T-helper 1 cell treated with Interleukin-12 subunit alpha and Interleukin-12 subunit beta and Interleukin-4 antibody, amounts not matched to agents 30 ng/mL and 1 ng/mL, for 36 hours (primary cell): ENCODE measurements around the gene H2BK1. TPM values are rescaled to one million over a fixed set of nuclear protein-coding genes. Genes with fewer than 3 reads are reported as not detected.

Experiments
- intact Hi-C: fragments of 100-400 bp; cut with micrococcal nuclease; formaldehyde crosslinking; loops from one replicate; pipeline ENCODE4 v1.15.1; 2024
- total RNA-seq: library from RNA; stranded (reverse); gene quantifications from 2 replicates; pipeline ENCODE4 v1.2.3, GENCODE V29; 2022

H2BK1 gene
- total RNA-seq, 1 donor from 2014 or later, result 0.66 TPM

DNA sequence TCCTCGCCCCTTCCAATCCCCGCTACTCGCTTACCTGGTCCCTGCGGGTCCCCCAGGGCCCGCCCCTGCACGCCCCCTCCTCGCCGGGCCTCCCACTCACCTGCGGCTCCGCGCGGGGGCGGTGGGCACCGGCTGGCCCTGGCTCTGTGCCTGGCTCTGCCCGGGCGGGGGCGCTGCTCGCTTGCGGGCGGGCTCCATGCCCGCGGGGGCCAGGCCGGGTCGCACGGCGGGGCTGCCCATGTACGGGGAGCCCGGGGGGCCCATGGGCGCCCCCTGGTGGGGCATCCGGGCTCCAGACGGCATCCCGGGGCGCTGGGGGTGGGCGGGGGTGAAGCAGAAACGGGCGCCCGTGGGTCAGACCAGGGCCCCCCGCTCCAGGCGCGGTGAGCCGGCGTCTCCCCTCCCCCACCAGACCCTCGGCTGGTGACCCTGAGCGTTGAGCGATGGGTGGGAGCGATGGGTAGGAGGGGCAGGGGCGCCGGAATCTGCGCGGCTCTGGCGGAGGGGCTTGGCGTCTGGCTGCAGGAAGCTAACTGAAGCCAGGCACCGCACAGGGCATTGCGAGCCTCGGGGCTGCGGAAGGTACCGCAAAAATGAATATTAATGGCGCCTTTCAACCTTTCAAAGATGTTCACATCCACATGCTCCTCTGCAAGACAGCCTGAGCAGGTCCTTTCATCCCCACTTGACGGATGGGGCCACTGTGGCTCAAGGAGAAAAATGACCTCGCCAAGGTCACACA, 35.2 kb upstream of the H2BK1 start:
- intact Hi-C loops, result loop anchor here (1.0 to 2.0 kb wide), 3 partner anchors 32 to 273 kb away; partner anchors contain the start of gene RHEB

DNA sequence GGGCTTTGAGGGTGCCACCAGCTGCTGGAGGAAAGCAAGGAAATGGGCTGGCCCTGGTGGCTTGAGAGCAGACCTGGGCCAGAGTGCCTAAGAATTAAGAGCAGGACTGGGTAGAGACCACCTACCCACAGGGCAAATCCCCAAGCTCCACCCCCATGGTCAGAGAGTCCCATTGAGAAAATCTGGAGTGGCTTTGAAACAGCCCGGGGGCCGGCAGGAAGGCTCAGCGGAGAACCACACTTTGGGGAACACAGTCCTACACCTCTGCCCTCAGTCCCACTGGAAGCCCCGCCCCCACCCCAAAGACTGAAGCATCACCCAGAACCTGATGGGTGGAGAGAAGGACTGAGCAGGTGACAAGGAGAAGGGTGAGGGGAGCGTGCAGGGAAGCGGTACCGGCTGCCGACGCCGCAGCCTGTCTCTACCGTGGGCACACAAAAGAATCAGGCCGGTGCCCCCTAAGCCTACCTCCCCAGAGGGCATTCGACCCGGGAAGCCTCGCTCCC, 34.6 kb upstream of the H2BK1 start:
- intact Hi-C loops, result loop anchor here (1.0 to 2.0 kb wide), 10 partner anchors 13 to 274 kb away; partner anchors contain the start of genes ABCF2, CHPF2 and RHEB

DNA sequence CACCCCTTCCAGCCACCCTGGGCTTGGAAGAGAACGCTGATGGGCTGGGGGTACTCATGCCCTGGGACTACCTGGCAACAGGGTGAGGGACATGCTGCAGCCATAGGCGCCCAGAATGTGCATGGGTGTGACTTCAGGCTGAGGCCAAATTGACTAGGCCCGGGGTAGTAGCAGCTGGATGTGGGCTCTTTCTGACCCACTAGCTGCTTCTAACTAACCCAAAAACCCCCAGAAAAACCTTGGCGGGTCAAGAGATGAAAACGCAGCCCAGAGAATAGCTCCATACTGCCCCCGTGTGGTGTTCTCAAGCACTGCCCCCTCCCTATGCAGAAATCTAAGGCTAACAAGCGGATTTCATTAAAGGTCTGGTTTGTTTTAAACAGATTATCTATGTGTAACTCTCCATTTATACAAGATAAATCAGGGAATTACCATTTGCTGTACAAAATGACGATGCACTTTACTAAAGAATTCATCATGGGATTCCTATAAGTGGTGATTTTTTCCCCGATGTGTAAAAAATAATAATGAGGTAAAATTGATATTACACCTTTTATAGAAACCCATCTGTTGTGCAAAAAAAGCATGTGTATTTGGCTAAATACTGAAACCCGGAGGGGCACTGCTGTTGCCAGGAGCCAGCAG, 34.0 kb upstream of the H2BK1 start:
- intact Hi-C loops, result loop anchor here (1.0 to 2.0 kb wide), 9 partner anchors 12 to 274 kb away; partner anchors contain the start of genes ABCF2, CHPF2 and RHEB

DNA sequence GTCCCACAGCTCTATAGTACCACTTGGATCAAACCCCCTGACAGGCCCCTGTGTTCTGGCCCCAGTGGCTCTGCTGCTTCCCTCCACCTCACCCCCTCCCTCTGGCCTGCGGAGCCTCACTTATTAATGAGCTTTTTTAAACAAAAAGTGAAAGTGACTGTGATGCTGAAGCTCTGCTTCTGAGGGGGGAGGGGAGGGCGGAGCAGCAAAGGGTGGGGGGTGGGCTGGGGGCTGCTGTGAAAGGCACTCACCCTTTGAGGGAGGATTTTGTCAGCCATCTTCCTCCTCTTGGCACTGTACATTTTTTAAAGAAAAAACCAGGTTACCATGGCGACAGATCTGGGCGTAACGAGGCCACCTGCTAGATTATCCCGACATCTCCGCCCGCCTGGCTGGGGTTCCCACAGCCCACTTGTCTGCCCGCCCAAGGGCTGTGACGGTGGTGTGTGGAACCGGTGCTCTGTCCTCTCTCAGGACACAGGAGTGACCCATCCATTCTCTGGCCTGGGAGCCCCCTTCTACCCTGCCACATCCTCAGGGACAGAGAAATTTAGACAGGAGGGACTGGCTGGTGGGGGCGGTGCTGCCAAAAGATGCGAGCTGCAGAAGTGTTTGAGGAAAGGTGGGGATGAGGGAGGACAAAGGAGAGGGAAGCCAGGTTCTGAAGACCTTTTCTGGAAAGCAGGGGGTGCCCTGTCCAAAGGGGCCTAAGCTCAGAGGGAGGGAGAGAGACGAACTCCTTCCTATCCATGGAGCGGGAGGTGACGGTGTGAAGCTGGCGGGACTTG, 33.3 kb upstream of the H2BK1 start:
- intact Hi-C loops, result loop anchor here (1.0 to 2.0 kb wide), 9 partner anchors 11 to 275 kb away; partner anchors contain the start of genes ABCF2, CHPF2 and RHEB

DNA sequence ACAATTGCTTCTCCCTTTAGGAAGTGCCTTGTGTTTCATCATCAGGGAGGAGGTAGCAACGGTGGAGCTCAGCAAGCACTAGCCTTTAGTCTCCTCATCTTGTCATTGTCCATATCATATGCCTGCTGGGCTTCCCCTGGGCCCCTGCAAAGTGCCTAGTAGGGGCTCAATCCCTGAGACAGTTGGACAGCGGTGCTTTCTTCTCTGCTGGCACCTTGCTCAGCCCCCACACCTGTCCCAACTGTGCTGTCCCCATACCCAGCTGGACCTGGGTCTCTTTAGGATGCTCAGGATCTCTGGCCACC, 32.7 kb upstream of the H2BK1 start:
- intact Hi-C loops, result no loop called here

DNA sequence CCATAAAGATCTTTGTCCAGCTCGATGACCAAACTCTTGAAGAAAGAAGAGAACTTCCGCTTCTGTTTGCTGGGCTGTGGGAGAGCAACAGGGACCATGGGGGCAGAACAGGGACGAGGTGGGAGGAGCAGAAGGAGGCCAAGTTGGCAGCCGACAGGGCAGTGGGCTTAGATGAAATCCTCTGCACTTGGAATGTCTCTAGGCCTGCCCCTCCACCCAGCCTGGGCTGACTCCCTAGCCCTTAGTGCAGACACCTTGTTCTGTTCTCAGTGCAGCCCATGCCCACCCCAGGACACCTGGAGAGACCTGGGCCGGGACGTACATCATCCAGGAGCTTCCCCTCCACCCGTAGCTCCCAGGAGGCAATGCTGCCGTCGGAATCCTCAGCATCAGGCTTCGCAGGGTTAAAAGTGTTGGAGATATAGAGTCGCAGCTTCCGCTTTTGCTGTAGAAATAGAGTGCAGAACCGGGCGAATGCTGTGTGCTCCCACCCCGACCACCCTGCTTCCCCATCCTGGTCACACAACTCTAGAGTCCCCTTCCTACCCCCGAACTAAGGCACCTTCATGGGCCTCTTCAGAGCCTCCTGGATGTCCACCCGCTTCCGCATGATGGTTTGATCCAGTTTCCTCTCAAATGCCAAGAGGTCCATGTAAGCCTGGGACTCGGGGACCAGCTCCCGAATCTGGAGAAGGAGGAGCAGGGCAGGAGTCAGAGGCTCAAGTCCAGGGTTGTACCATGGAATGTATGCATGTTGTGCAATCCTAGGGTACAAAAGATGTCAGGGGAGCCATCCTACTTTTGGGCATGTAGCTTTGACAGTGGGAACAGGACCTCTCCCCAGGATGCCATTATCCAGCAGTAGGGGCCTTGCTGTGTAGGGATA, 32.1 kb upstream of the H2BK1 start:
- intact Hi-C loops, result no loop called here

DNA sequence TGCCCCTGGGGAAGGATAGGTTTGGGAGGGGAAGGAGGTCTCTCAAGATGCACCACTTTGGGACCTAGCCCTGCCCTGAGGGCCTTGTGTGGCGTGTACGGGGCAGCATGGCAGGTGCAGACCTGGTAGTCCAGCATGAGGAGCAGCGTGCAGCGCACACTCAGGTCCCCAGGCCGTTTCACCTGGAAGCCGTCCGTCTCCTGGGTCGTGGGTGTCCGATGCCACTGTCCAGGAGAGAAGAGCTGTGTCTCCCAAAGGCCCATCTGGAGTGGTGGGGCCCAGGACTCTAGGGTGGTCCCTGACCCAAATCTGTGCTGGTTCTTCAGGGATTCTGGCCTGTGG, 31.4 kb upstream of the H2BK1 start:
- intact Hi-C loops, result no loop called here

DNA sequence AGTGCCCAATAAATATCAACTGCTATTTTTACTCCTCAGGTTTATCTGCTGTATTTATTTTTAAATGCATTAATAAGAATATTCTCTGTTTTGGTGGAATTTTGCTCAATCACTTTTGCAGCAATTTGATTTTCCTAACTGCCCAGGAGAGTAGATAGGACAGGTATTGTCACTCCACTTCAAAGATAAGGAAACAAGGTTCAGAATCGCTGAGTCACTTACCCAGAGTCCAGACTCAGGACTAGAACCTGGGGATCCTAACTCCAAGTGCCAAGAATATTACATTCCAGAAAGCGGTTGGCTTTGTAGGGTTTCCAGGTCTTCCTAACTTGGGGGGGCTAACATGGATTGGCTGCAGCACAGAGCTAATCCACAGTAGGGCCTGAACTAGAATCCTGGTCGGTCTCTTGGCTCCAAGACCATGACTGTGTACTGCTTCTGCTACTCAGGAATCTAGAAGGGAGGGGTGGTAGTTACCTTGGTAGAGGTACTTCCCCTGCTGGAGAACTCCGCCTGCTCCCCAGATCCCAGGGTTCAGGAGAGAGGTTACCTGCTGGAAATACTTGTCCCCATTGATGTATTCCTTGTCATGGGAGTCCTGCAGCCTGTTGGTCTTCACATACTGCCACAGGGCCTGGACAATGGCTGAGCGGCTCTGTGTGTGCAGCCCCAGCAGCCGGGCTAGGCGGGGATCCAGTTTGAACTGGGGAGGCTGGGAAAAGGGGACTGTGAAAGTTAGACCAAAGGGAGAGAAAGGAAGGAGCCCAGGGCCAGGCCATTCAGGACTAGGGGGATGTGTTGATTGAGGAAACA, 30.9 kb upstream of the H2BK1 start:
- intact Hi-C loops, result no loop called here

DNA sequence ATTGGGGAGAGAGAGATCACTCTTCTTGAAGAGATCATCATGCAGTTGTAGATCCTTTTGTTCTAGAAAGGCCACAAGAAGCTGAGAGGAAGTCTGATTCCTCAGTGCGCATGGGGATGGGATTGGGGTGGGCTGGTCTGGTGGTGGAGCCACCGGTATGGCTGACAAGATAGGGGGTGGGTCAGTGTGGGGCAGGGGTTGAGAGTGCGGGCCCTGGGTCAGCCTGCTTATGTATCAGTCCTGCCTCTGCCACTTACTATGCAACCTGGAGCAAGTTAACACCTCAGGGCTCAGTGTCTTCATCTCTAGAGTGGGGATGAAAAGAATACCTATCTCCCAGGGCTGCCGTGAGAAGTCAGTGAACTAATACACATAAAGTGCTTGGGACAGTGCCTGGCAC, 30.2 kb upstream of the H2BK1 start:
- intact Hi-C loops, result no loop called here

DNA sequence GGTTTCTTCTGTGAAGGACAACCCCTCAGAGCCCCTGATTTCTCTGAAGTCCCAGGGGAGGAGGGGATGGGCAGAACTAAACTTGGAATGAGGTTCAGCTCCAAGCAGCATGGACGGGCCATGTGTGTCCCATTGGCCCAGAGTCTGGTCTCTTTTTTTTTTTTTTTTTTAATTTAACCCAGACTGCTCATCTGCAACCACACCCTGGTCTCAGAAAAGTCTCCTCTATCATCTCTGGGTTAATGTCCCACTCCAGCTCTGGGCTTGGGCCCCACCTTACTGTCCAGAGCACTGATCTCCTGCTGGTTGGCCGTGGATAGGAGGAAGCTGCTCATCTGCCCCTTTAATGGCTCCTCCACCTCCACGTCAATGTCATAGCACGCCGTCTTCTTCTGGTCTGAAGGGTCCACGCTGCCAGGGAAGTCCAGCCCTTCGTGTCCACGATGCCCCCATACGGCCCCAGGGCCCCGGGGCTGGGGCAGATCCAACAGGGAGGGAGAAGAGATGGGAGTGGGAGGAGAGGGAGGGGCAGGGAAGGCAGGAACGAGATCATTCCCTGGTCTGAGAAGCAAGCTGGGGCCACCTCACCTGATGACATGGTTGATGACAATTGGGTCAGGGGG, 29.7 kb upstream of the H2BK1 start:
- intact Hi-C loops, result no loop called here

DNA sequence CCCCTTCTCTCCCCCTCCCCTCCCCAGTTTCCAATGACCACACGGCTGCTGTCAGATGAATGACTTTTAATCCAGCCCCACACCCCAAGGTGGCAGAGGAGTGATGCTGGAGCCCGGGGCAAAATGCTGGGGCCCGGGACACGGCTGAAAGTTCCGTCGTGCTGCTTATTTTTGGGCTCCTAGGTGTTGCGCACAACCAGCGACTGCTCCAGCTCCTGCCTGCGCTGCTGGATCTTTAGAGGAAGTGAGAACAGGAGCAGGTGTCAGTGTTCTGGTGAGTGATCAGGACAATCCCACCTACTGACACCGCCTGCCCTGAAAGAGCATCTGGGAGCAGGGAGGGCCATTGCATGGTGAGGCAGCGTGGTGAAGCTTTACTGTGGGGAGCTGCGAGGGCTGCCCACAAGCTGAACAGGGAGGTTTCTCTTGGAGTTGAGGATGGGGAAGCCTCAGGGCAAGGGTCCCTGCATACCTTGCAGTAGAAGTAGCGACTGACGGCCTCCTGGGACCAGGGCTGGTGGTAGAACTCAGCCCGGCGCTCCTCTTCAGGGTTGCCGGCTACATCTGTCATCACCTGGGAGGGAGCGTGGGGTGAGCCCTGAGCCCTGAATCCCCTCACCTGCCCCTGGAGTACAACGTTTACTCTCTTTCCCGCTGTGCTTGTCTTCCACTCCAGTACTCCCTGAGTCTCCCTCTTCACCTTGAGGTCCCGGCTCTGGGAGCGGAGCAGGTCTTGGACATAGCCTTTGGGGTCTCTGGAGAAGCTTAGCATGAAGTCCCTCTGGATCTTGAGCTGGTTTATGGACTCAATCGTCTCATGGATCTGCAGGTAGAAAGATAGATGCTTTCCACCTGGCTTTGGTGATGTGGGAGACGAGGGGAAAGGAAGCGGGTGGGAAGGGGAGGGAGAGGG, 28.9 kb upstream of the H2BK1 start:
- intact Hi-C loops, result no loop called here

DNA sequence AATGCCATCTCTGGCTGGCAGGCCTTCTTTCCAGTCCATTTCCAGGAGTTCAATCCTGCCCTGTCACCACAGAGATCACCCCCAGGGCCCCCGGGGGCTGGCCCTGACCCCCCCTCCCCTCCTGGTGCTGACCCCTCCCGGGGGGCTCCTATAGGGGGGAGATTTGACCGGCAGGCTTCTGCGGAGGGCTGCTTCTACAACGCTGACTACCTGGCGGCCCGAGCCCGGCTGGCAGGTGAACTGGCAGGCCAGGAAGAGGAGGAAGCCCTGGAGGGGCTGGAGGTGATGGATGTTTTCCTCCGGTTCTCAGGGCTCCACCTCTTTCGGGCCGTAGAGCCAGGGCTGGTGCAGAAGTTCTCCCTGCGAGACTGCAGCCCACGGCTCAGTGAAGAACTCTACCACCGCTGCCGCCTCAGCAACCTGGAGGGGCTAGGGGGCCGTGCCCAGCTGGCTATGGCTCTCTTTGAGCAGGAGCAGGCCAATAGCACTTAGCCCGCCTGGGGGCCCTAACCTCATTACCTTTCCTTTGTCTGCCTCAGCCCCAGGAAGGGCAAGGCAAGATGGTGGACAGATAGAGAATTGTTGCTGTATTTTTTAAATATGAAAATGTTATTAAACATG, 28.0 kb upstream of the H2BK1 start:
- intact Hi-C loops, result no loop called here

DNA sequence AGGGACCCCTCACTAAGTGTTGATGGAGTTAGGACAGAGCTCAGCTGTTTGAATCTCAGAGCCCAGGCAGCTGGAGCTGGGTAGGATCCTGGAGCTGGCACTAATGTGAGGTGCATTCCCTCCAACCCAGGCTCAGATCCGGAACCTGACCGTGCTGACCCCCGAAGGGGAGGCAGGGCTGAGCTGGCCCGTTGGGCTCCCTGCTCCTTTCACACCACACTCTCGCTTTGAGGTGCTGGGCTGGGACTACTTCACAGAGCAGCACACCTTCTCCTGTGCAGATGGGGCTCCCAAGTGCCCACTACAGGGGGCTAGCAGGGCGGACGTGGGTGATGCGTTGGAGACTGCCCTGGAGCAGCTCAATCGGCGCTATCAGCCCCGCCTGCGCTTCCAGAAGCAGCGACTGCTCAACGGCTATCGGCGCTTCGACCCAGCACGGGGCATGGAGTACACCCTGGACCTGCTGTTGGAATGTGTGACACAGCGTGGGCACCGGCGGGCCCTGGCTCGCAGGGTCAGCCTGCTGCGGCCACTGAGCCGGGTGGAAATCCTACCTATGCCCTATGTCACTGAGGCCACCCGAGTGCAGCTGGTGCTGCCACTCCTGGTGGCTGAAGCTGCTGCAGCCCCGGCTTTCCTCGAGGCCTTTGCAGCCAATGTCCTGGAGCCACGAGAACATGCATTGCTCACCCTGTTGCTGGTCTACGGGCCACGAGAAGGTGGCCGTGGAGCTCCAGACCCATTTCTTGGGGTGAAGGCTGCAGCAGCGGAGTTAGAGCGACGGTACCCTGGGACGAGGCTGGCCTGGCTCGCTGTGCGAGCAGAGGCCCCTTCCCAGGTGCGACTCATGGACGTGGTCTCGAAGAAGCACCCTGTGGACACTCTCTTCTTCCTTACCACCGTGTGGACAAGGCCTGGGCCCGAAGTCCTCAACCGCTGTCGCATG, 27.2 kb upstream of the H2BK1 start:
- intact Hi-C loops, result no loop called here

DNA sequence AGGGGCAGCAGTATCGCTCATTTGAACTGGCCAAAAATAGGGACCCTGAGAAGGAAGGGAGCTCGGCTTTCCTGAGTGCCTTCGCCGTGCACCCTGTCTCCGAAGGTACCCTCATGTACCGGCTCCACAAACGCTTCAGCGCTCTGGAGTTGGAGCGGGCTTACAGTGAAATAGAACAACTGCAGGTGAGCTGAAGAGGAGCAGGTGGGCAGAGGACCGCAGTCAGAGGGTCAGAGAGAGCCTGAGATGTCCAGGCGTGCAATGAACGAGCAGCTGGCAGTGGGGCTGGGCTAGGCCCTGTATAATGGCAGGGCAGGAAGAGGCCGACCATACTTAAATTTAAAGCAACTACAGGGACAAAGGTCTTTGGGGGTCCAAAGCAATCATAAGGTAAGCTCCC, 26.1 kb upstream of the H2BK1 start:
- intact Hi-C loops, result no loop called here

DNA sequence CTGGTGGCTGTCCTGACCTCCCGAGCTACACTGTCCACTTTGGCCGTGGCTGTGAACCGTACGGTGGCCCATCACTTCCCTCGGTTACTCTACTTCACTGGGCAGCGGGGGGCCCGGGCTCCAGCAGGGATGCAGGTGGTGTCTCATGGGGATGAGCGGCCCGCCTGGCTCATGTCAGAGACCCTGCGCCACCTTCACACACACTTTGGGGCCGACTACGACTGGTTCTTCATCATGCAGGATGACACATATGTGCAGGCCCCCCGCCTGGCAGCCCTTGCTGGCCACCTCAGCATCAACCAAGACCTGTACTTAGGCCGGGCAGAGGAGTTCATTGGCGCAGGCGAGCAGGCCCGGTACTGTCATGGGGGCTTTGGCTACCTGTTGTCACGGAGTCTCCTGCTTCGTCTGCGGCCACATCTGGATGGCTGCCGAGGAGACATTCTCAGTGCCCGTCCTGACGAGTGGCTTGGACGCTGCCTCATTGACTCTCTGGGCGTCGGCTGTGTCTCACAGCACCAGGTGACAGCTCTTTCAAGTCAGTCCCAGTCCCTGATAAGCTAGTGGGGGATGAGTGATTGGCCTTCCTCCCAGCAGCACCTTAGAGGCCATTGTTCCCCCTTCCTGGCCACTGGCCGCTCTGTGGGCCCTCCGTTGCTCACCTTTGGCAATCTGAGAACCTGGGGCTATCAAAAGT, 25.0 kb upstream of the H2BK1 start:
- intact Hi-C loops, result no loop called here

DNA sequence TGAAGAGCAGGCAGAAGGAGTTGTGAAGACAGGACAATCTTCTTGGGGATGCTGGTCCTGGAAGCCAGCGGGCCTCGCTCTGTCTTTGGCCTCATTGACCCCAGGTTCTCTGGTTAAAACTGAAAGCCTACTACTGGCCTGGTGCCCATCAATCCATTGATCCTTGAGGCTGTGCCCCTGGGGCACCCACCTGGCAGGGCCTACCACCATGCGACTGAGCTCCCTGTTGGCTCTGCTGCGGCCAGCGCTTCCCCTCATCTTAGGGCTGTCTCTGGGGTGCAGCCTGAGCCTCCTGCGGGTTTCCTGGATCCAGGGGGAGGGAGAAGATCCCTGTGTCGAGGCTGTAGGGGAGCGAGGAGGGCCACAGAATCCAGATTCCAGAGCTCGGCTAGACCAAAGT, 23.5 kb upstream of the H2BK1 start:
- intact Hi-C loops, result loop anchor here (2.0 to 5.0 kb wide), 2 partner anchors 398 to 1609 kb away; no protein-coding TSS in a partner anchor
